GM21515 (cell line): ENCODE results near the gene OCA2.

Source experiments
- ATAC-seq: cut with Tn5 transposase; IDR thresholded peaks from one replicate; pipeline ENCODE4 v1.9.1; 2021; ENCODE audit not compliant: unreplicated experiment

The OCA2 gene

GRCh38 chr15:28082891-28083684 is 16.0 kb downstream of the OCA2 start:
- ATAC-seq: no peak

GRCh38 chr15:28081594-28081993 is 17.5 kb downstream of the OCA2 start:
- no peak for ATAC-seq

- no peak for ATAC-seq
Observed at GRCh38 chr15:28080386-28080785, 18.7 kb downstream of the OCA2 start.

GRCh38 chr15:28079313-28079969 is 19.7 kb downstream of the OCA2 start:
- ATAC-seq: no peak

DNA sequence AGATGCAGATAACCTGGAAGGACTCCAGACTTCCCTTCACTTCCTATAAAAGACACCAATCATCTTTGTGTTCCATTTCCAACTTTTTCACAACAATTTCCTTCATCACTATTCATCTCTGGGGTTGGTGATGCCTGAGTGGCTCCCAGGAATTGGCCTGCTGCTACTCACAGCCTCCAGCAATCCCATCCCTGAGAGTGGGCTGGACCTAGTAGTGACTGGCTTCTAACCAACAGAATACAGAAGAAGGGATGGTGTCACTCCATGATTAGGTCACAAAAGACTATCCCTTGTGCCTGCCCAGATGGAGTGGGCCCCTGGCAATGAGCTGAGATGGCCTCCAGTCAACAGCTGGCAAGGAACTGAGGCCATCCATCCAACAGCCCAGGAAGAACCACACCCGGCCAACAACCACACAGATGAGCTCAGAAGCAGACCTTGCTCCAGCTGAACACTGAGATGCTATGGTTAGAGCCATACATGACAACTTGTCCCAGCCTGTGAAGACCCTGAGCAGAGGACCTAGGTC is 20.9 kb downstream of the OCA2 start:
- no peak for ATAC-seq

- no peak for ATAC-seq
Observed at GRCh38 chr15:28075573-28075972, 23.5 kb downstream of the OCA2 start.

GRCh38 chr15:28068930-28069329 is 30.2 kb downstream of the OCA2 start:
- no peak for ATAC-seq

- no peak for ATAC-seq
Observed at GRCh38 chr15:28066231-28066630, 32.9 kb downstream of the OCA2 start.

DNA sequence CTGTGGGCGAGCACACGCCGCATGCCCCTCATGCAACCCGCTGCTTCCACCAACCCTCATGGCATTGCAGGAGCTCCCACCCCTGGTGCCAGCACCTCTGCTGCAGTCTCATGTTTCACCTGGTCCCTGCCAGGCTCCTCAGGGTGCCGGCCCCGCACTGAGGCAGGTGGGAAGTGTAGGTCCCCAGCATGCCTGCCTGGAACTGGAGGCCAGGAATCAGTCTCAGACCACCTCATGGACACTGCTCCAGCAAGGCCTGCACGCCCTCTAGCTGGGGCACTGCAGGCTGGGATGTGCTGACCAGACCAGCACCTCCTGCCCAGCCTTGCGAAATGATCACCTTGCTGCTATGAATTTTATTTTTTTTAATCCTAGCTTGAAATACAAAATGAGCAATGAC is 39.1 kb downstream of the OCA2 start:
- ATAC-seq: no peak

GRCh38 chr15:28058082-28058481 is 41.0 kb downstream of the OCA2 start:
- no peak for ATAC-seq

- no peak for ATAC-seq
Observed at GRCh38 chr15:28051955-28052633, 47.0 kb downstream of the OCA2 start.

DNA sequence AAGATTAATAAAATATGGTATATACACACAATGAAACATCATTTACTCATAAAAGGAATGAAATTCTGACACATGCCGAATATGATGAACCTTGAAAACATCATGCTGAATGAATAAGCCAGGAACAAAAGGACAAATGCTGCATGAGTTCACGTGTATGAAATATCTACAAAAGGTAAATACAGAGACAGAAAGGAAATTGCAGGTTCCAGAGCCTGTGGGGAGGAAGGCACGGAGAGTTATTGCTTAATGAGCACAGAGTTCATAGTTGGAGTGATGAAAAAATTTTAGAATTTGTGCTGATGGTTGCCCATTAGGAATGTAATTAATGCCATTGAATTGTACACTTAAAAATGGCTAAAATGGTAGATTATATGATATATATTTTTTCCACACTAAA is 49.5 kb downstream of the OCA2 start:
- ATAC-seq: no peak

DNA sequence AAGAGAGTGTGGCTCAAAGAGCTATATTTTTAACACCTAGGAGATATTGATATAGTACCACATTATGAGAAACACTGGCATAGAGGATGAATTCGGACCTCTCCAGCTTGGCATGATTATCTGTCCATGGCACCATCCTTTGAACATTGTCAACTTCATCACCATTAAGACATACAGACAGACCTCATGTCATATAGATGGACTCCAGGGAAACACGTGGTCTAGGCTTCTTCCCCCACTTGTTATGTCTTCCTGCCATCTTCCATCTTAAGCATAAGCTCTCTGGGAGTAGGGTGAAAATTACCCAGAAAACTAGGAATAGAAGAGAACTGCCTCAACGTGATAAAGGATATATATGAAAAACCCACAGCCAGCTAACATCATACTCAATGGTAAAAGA is 51.8 kb downstream of the OCA2 start:
- no peak for ATAC-seq

- no peak for ATAC-seq
Observed at GRCh38 chr15:28044121-28044672, 54.9 kb downstream of the OCA2 start.

- no peak for ATAC-seq
Observed at GRCh38 chr15:28043691-28044091, 55.4 kb downstream of the OCA2 start.

DNA sequence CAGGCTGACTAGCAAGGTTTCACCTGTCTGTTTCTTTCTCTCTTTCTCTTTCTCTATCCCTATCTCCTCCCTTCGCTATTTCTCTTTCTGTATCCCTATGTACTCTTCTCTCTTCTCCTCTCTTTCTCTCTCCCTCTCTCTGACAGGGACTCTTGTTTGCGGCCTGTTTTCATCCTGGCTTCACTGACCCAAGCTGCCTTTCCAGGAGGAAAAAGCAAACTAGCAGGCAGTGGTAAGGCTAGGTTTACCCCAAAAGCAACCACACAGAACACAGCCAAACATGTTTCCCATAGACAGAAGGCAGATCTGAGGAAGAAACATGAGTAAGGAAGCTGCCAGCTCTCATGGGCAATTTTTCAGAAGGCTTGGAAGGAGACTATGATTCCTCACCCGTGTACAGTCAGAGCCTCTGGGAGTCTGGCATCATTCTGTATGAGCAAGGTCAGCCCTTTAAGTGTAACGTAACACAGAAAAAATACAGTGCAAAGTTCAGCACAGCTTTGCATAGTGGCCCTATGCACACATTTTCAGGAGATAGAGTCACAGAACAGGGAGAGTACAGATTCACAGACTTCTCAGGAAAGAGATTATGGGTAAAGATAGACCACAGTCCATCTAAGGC is 61.0 kb downstream of the OCA2 start:
- ATAC-seq: no peak

GRCh38 chr15:28033443-28033842 is 65.7 kb downstream of the OCA2 start:
- ATAC-seq: no peak

DNA sequence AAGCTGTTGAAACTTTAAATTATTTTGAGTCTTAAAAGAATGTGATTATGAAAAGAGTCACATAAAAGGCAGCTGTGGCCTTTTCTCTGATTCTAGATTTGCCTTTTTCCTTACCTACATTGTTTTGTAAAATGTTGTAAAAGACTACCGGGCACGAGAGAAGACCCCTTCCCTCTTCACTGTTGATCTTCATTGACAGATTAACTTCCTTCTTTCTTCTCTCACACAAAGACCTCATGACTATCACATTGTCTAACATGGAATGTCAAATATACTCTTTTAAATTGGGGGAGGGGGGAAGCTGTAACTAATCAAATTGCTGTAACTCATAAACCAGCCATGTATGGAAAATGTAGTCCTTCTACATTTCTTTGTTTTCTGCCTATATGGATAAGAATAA is 68.3 kb downstream of the OCA2 start:
- no peak for ATAC-seq

- ATAC-seq: no peak
Observed at GRCh38 chr15:28027714-28028076, 71.4 kb downstream of the OCA2 start.

DNA sequence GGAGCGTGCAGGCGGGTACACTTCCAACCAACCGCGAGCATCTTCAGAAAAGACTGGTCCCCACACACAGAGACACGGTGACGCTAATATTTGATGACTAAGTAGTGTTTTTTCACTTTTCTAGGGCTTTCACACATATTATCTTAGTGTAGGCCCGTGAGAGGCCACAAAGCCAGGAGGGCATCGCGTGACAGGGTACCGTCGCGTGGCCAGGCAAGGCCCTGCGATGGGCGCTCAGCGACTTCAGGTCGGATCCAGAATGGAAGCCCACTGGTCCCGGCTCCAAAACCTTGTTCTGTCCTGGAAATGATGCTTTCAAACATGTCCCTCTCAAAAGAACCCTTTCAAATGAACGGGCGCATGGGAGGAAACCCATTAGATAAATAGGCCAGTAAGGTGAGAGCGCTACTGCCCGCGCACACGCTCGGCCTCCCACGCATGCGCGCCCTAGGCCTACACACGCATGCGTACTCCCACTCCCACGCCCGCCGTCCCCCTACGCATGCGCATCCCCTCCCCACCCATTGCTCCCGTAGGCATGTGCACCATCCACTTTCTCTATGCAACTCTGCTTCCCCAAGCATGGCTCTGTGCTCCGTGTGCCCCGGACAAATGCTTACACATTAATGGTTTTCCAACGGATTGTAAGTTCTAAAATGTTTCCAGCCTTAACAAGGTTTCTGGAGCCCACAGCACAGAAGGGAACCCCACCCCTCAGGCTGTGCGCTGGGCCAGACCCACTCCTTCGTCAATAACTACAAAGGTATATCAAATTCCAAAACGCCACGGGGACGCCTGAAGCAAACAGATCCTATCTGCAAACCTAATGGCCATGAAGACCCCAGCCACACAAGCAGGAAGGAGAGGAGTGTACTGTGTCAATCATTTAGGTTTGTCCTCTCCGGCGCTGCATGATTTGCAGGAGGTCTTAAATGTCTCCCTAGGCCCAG is 72.1 kb downstream of the OCA2 start:
- ATAC-seq: no peak
